Hepatocyte (in vitro differentiated cells): ENCODE measurements around the gene TTC34. TPM values are rescaled to one million over a fixed set of nuclear protein-coding genes. Genes with fewer than 3 reads are reported as not detected.

Source experiments
- DNase-seq: peaks from one replicate; pipeline ENCODE4 v3.0.0-alpha.2; 2016; ENCODE audit warnings: low spot score
- H2AFZ ChIP-seq: fragments of 200-600 bp; sonication (generic); 2 replicates; pipeline ENCODE4 v1.6.0; 2016; ENCODE audit warnings: antibody characterized with exemption, mild to moderate bottlenecking
- H3K27ac ChIP-seq: fragments of 200-600 bp; sonication (generic); 2 replicates; pipeline ENCODE4 v1.5.1; 2016; ENCODE audit warnings: mild to moderate bottlenecking
- H3K27me3 ChIP-seq: fragments of 200-600 bp; sonication (generic); 2 replicates; pipeline ENCODE4 v1.6.1; 2016
- H3K36me3 ChIP-seq: fragments of 200-600 bp; sonication (generic); replicated peaks from 2 replicates; pipeline ENCODE4 v1.5.1; 2016; ENCODE audit warnings: low read depth; ENCODE audit not compliant: insufficient read depth
- H3K4me1 ChIP-seq: fragments of 200-600 bp; sonication (generic); 2 replicates; pipeline ENCODE4 v1.5.1; 2016; ENCODE audit warnings: mild to moderate bottlenecking, moderate library complexity; ENCODE audit not compliant: insufficient read depth
- H3K4me2 ChIP-seq: fragments of 200-600 bp; sonication (generic); 2 replicates; pipeline ENCODE4 v1.6.0; 2016
- H3K4me3 ChIP-seq: fragments of 200-600 bp; sonication (generic); 2 replicates; pipeline ENCODE4 v1.5.1; 2016; ENCODE audit warnings: mild to moderate bottlenecking
- H3K79me2 ChIP-seq: fragments of 200-600 bp; sonication (generic); 2 replicates; pipeline ENCODE4 v1.6.0; 2017; ENCODE audit warnings: mild to moderate bottlenecking
- H3K9me2 ChIP-seq: fragments of 200-600 bp; sonication (generic); replicated peaks from 2 replicates; pipeline ENCODE4 v1.6.0; 2017; ENCODE audit warnings: mild to moderate bottlenecking; ENCODE audit not compliant: insufficient read depth
- H3K9me3 ChIP-seq: fragments of 200-600 bp; sonication (generic); 2 replicates; pipeline ENCODE4 v1.5.1; 2016; ENCODE audit warnings: low read depth, mild to moderate bottlenecking
- H4K20me1 ChIP-seq: fragments of 200-600 bp; sonication (generic); 2 replicates; pipeline ENCODE4 v1.6.0; 2016; ENCODE audit warnings: mild to moderate bottlenecking; ENCODE audit not compliant: insufficient read depth, poor library complexity, severe bottlenecking
- EZH2 ChIP-seq: fragments of 200-600 bp; sonication (generic); IDR thresholded peaks from 2 replicates; pipeline ENCODE4 v1.6.1; 2016; ENCODE audit warnings: antibody characterized with exemption, mild to moderate bottlenecking, borderline replicate concordance
- EZH2phosphoT487 ChIP-seq: fragments of 200-600 bp; sonication (generic); IDR thresholded peaks from one replicate; pipeline ENCODE4 v1.6.1; 2018; ENCODE audit warnings: antibody characterized with exemption, mild to moderate bottlenecking, low read depth, moderate library complexity; ENCODE audit not compliant: unreplicated experiment, severe bottlenecking
- whole genome bisulfite sequencing: methylation state at CpG from one replicate; pipeline ENCODE4 v1.1.6; 2016; ENCODE audit warnings: low lambda C conversion rate; ENCODE audit errors: missing lambda C conversion rate; 5-methylcytosine and 5-hydroxymethylcytosine counted together
- polyA plus RNA-seq: library from polyadenylated mRNA; unstranded; fragments of >200 nt; fragmentation: Nextera tagmentation; extraction: Ambion mirVana; gene quantifications from 2 replicates; pipeline ENCODE4 v1.2.1, GENCODE V29; 2016
- total RNA-seq: library from RNA; depleted of rRNA; stranded (reverse); fragments of >200 nt; gene quantifications from 2 replicates; pipeline ENCODE4 v1.2.3, GENCODE V29; 2014
- TF ChIP-seq, protein P1 (sequence below): fragments of 200-600 bp; sonication (generic); IDR thresholded peaks from 2 replicates; pipeline ENCODE4 v1.5.1; 2016; ENCODE audit warnings: antibody characterized with exemption, mild to moderate bottlenecking; ENCODE audit not compliant: poor library complexity

TTC34 gene
- total and polyA plus RNA-seq, 2 experiments from 2014 or later: 0.13 to 0.33 TPM

- no peak overlapping the region for H3K4me3 ChIP-seq
- no peaks in the 10 kb centered on the region for H4K20me1 ChIP-seq
- no peak overlapping the region for H3K4me2 ChIP-seq
- H3K4me1 ChIP-seq: peaks cover 18% of the 10 kb centered on the region
- no peak overlapping the region for H3K27ac ChIP-seq
- H2AFZ ChIP-seq: no peak overlapping the region
- no peaks in the 10 kb centered on the region for H3K36me3 ChIP-seq
- 93% methylated on average over 12 of the region's 12 CpGs for WGBS
- no peaks in the 10 kb centered on the region for H3K9me3 ChIP-seq
- H3K79me2 ChIP-seq: no peaks in the 10 kb centered on the region
- peaks cover 21% of the 10 kb centered on the region for H3K27me3 ChIP-seq
- H3K9me2 ChIP-seq: no peaks in the 10 kb centered on the region
- no peak for DNase-seq
- no peak for TF ChIP-seq EZH2phosphoT487
- TF ChIP-seq EZH2: no peak
- TF ChIP-seq, protein P1, sequence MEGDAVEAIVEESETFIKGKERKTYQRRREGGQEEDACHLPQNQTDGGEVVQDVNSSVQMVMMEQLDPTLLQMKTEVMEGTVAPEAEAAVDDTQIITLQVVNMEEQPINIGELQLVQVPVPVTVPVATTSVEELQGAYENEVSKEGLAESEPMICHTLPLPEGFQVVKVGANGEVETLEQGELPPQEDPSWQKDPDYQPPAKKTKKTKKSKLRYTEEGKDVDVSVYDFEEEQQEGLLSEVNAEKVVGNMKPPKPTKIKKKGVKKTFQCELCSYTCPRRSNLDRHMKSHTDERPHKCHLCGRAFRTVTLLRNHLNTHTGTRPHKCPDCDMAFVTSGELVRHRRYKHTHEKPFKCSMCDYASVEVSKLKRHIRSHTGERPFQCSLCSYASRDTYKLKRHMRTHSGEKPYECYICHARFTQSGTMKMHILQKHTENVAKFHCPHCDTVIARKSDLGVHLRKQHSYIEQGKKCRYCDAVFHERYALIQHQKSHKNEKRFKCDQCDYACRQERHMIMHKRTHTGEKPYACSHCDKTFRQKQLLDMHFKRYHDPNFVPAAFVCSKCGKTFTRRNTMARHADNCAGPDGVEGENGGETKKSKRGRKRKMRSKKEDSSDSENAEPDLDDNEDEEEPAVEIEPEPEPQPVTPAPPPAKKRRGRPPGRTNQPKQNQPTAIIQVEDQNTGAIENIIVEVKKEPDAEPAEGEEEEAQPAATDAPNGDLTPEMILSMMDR: no peak
These were observed 168.0 kb downstream of the TTC34 start for GRCh38 chr1:2633366-2633935.

GRCh38 chr1:2632561-2633361 is 168.7 kb downstream of the TTC34 start, which contains the start of gene MMEL1:
MMEL1 (minus strand) TSS chr1:2633016; CDS start chr1:2629484, 3,532 bp downstream.
- Histone ChIP-seq H3K79me2 (no peaks in the 10 kb centered on the region), H3K36me3 (no peaks in the 10 kb centered on the region), H2AFZ (no peak within 1 kb of the TSS), H3K27me3 (peaks cover 26% of the 10 kb centered on the region), H4K20me1 (no peaks in the 10 kb centered on the region), H3K4me2 (peak within 1 kb of the TSS; percentile 49), H3K27ac (no peak within 1 kb of the TSS), H3K4me1 (peaks cover 18% of the 10 kb centered on the region), H3K9me2 (no peaks in the 10 kb centered on the region), H3K9me3 (no peaks in the 10 kb centered on the region), H3K4me3 (no peak within 1 kb of the TSS)
- DNase-seq: peak; percentile 35
- WGBS: 82% methylated on average over 13 of the region's 16 CpGs
- TF ChIP-seq, protein P1: no peak
- TF ChIP-seq EZH2: no peak
- TF ChIP-seq EZH2phosphoT487: no peak

GRCh38 chr1:2632051-2632430 is 169.5 kb downstream of the TTC34 start:
- no peaks in the 10 kb centered on the region for H3K9me2 ChIP-seq
- 75% methylated on average over 5 of the region's 8 CpGs for WGBS
- H3K9me3 ChIP-seq: no peaks in the 10 kb centered on the region
- no peak overlapping the region for H3K4me2 ChIP-seq
- no peaks in the 10 kb centered on the region for H3K36me3 ChIP-seq
- no peaks in the 10 kb centered on the region for H4K20me1 ChIP-seq
- TF ChIP-seq, protein P1: no peak
- TF ChIP-seq EZH2 (no peak), EZH2phosphoT487 (no peak)
- H3K4me3 ChIP-seq: no peak overlapping the region
- no peaks in the 10 kb centered on the region for H3K79me2 ChIP-seq
- no peak overlapping the region for H2AFZ ChIP-seq
- peaks cover 31% of the 10 kb centered on the region for H3K27me3 ChIP-seq
- DNase-seq: no peak
- peaks cover 14% of the 10 kb centered on the region for H3K4me1 ChIP-seq
- no peak overlapping the region for H3K27ac ChIP-seq
